Measurements from ENCODE around the gene FUT8. TPM values are rescaled to one million over a fixed set of nuclear protein-coding genes. Genes with fewer than 3 reads are reported as not detected.

Gene FUT8
- total RNA-seq, 1 donor from 2014 or later: 56.6 TPM

DNA sequence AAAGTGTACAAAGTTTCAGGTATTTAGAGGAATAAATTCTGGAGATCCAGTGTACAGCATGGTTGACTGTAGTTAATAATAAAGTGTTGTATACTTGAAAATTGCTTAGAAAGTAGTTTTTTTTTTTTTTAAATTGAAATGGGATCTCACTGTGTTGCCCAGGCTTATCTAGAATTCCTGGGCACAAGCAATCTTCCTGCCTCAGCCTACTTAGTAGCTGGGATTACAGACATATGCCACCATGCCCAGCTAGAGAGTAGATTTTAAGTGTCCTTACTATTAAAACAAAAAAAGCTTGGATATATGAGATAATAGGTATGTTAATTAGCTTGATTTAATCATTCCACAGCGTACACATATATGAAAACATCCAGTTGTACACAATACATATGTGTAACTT, 27.7 kb downstream of the FUT8 start:
- H3K27ac Mint-ChIP-seq (ENCODE audit: unreplicated experiment): no peak overlapping the region
- H3K4me1 Mint-ChIP-seq (ENCODE audit: low read depth, unreplicated experiment): peaks cover 12% of the 10 kb centered on the region
- peaks cover 2% of the 10 kb centered on the region for H3K27me3 Mint-ChIP-seq (ENCODE audit: unreplicated experiment)
- TF ChIP-seq, protein P1, sequence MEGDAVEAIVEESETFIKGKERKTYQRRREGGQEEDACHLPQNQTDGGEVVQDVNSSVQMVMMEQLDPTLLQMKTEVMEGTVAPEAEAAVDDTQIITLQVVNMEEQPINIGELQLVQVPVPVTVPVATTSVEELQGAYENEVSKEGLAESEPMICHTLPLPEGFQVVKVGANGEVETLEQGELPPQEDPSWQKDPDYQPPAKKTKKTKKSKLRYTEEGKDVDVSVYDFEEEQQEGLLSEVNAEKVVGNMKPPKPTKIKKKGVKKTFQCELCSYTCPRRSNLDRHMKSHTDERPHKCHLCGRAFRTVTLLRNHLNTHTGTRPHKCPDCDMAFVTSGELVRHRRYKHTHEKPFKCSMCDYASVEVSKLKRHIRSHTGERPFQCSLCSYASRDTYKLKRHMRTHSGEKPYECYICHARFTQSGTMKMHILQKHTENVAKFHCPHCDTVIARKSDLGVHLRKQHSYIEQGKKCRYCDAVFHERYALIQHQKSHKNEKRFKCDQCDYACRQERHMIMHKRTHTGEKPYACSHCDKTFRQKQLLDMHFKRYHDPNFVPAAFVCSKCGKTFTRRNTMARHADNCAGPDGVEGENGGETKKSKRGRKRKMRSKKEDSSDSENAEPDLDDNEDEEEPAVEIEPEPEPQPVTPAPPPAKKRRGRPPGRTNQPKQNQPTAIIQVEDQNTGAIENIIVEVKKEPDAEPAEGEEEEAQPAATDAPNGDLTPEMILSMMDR (IDR thresholded peaks at IDR 0.05; ENCODE audit: partially characterized antibody, unreplicated experiment): no peak
- H3K4me3 Mint-ChIP-seq (ENCODE audit: unreplicated experiment): no peak overlapping the region
- H3K36me3 Mint-ChIP-seq (ENCODE audit: unreplicated experiment): no peaks in the 10 kb centered on the region
- DNase-seq: no peak
- H3K9me3 Mint-ChIP-seq (ENCODE audit: unreplicated experiment): no peaks in the 10 kb centered on the region

DNA sequence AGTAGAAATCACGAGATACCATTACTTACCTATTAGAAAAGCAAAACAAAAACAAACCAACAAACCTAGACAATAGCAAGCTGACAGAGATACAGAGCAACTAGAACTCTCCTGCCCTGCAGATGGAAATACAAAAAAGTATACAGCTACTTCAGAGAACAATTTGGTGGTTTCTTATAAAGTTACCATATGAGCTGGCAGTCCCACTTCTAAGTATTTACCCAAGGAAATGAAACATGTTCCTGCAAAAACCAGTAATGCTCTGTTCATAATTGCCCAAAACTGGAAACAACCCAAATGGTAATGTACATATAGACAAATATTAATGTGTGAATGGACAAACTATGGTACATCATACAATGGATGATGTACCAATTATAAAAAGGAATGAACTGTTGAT, 31.7 kb downstream of the FUT8 start:
- Mint-ChIP-seq H3K4me1 (ENCODE audit: low read depth, unreplicated experiment) (peaks cover 9% of the 10 kb centered on the region), H3K27me3 (ENCODE audit: unreplicated experiment) (peaks cover 4% of the 10 kb centered on the region), H3K4me3 (ENCODE audit: unreplicated experiment) (no peak overlapping the region), H3K27ac (ENCODE audit: unreplicated experiment) (no peak overlapping the region), H3K9me3 (ENCODE audit: unreplicated experiment) (no peaks in the 10 kb centered on the region), H3K36me3 (ENCODE audit: unreplicated experiment) (no peaks in the 10 kb centered on the region)
- TF ChIP-seq, protein P1 (IDR thresholded peaks at IDR 0.05; ENCODE audit: partially characterized antibody, unreplicated experiment): no peak
- DNase-seq: no peak

DNA sequence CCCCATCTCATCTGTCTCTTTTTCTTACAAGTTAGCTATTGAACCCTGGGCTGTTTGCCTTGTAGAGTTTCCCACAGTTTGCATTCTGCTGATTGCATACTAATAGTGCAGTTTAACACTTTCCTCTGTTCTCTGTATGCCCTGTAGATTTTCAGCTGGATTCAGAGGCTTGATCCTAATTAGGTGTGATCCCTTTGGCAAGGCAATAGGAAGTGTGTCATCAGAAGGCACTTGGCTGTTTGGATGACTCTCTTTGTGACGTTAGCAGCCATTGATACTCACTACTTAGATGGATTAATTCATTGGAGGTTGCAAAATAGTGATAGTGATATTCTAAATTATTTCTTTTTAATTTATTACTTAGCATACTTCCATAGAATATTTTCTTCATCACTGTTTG, 33.6 kb downstream of the FUT8 start:
- H3K9me3 Mint-ChIP-seq (ENCODE audit: unreplicated experiment): no peaks in the 10 kb centered on the region
- no peak for DNase-seq
- H3K27ac Mint-ChIP-seq (ENCODE audit: unreplicated experiment): no peak overlapping the region
- H3K36me3 Mint-ChIP-seq (ENCODE audit: unreplicated experiment): no peaks in the 10 kb centered on the region
- peaks cover 4% of the 10 kb centered on the region for H3K27me3 Mint-ChIP-seq (ENCODE audit: unreplicated experiment)
- H3K4me1 Mint-ChIP-seq (ENCODE audit: low read depth, unreplicated experiment): peaks cover 6% of the 10 kb centered on the region
- TF ChIP-seq, protein P1 (IDR thresholded peaks at IDR 0.05; ENCODE audit: partially characterized antibody, unreplicated experiment): no peak
- no peak overlapping the region for H3K4me3 Mint-ChIP-seq (ENCODE audit: unreplicated experiment)

DNA sequence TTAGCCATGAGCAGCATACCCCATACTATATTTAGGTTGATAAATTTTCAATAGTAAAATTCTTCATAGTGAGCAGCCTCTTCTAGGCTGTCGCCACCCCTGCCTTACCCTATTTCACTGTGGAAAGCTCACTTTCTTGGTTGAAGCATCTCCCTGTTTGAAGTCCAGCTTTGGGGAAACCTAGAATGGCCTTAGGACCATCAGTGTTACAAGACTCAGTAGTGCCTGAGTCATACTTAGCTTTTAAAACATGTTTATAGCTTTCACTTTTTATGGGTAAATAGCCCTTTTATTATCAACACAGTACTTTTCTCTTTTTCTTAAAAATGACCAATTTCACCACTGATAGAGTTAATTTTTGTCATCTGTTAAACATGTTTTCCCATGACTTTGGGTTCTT, 37.1 kb downstream of the FUT8 start:
- peaks cover 12% of the 10 kb centered on the region for H3K4me1 Mint-ChIP-seq (ENCODE audit: low read depth, unreplicated experiment)
- no peak for DNase-seq
- H3K36me3 Mint-ChIP-seq (ENCODE audit: unreplicated experiment): no peaks in the 10 kb centered on the region
- H3K9me3 Mint-ChIP-seq (ENCODE audit: unreplicated experiment): no peaks in the 10 kb centered on the region
- TF ChIP-seq, protein P1 (IDR thresholded peaks at IDR 0.05; ENCODE audit: partially characterized antibody, unreplicated experiment): no peak
- no peak overlapping the region for H3K4me3 Mint-ChIP-seq (ENCODE audit: unreplicated experiment)
- H3K27ac Mint-ChIP-seq (ENCODE audit: unreplicated experiment): no peak overlapping the region
- peaks cover 6% of the 10 kb centered on the region for H3K27me3 Mint-ChIP-seq (ENCODE audit: unreplicated experiment)

DNA sequence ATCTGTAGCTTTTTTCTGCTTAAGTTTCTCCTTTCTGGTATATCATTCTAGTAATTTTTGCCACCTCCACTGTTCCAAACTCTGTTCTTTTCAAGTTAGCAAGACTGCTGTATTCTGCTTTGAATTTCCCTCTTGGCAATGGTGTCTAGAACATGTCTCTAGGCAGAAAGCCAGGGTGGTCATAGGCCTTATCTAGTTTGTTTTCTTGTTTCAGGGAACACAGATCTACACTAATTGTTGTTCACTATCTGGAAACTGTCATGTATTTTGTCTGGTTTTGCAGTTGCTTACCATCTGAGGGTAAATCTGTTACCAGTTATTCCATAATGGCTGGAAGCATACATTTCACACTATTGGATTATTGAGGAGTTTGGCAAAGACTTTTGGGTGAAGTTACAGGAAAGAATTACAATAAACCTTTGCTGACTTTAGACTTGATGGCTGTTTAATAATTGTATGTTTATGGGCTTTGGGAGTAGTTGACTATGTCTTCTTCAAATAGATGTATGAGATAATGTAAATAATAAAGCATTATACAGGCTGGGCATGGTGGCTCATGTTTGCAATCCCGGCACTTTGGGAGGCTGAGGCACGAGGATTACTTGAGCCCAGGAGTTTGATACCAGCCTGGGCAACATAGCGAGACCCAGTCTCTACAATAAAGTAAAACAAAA, 41.4 kb downstream of the FUT8 start:
- Mint-ChIP-seq H3K9me3 (ENCODE audit: unreplicated experiment) (peaks cover 2% of the 10 kb centered on the region), H3K4me1 (ENCODE audit: low read depth, unreplicated experiment) (peaks cover 21% of the 10 kb centered on the region), H3K4me3 (ENCODE audit: unreplicated experiment) (no peak overlapping the region), H3K27me3 (ENCODE audit: unreplicated experiment) (peaks cover 2% of the 10 kb centered on the region), H3K27ac (ENCODE audit: unreplicated experiment) (no peak overlapping the region), H3K36me3 (ENCODE audit: unreplicated experiment) (peaks cover 4% of the 10 kb centered on the region)
- DNase-seq: no peak
- TF ChIP-seq, protein P1 (IDR thresholded peaks at IDR 0.05; ENCODE audit: partially characterized antibody, unreplicated experiment): no peak

Data from glutamatergic neuron (in vitro differentiated cells).